ENCODE results near the gene CDK6.

DNA sequence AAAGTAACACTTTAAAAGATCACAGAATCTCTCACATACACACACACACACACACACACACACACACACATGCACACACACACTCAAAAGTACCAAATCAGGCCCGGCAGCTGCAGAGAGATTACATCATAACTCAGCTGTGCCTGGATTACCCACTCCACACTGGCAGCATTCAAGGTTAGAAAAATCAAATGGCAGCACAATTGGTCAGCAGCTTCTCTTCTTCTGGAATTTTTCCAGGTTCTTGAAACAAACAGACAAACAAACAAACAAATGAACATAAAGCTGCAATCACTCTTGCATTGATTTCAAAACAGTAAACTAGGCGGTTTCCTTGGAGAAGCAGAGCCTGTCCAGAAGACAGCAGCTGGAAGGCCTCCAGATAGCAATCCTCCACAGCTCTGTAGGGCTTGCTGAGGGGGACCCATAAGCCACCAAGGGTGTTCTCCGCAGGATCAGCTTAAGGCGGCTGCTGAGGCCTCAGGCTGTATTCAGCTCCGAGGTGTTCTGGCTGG, 221.7 kb downstream of the CDK6 start:
- TF ChIP-seq EZH2 (IDR thresholded peaks at IDR 0.05; ENCODE audit: low read length) (no peak), CTCF (optimal IDR thresholded peaks at IDR 0.05 in 1 of 3, IDR thresholded peaks at IDR 0.05 in 1 of 3, conservative IDR thresholded peaks at IDR 0.05 in 1 of 3; ENCODE audit: extremely low read depth in 1 of 3, insufficient read depth in 2 of 3, low read length in 3 of 3) (no peak)

All from keratinocyte (primary cell).